H9 (cell line): ENCODE measurements around the gene ADAMTS17. TPM values are rescaled to one million over a fixed set of nuclear protein-coding genes. Genes with fewer than 3 reads are reported as not detected.

Experiments
- DNase-seq: peaks from one replicate; pipeline ENCODE4 v3.0.0-alpha.2; 2017
- H2AFZ ChIP-seq: one replicate; pipeline ENCODE4 v1.6.1; 2013; ENCODE audit warnings: mild to moderate bottlenecking, low read length, control low read depth, moderate library complexity
- H2AK5ac ChIP-seq: 2 replicates; pipeline ENCODE4 v1.6.1; 2013; ENCODE audit warnings: low read length, control low read depth, mixed read lengths; ENCODE audit not compliant: insufficient read length
- H2BK120ac ChIP-seq: one replicate; pipeline ENCODE4 v1.6.1; 2013; ENCODE audit warnings: low read depth, mild to moderate bottlenecking, low read length, control low read depth, inconsistent platforms; ENCODE audit not compliant: poor library complexity, severe bottlenecking
- H2BK12ac ChIP-seq: 2 replicates; pipeline ENCODE4 v1.6.1; 2013; ENCODE audit warnings: low read length, control low read depth, mixed read lengths, low read depth; ENCODE audit not compliant: insufficient read length
- H2BK15ac ChIP-seq: 2 replicates; pipeline ENCODE4 v1.6.1; 2013; ENCODE audit warnings: low read depth, low read length, control low read depth
- H2BK20ac ChIP-seq: one replicate; pipeline ENCODE4 v1.6.1; 2013; ENCODE audit warnings: low read depth, mild to moderate bottlenecking, low read length, control low read depth, inconsistent platforms; ENCODE audit not compliant: poor library complexity, severe bottlenecking
- H2BK5ac ChIP-seq: 2 replicates; pipeline ENCODE4 v1.6.1; 2013; ENCODE audit warnings: low read length, control low read depth, mixed read lengths; ENCODE audit not compliant: insufficient read length
- H3K14ac ChIP-seq: 2 replicates; pipeline ENCODE4 v1.6.1; 2013; ENCODE audit warnings: low read length, control low read depth; ENCODE audit not compliant: insufficient read depth
- H3K18ac ChIP-seq: 2 replicates; pipeline ENCODE4 v1.6.1; 2013; ENCODE audit warnings: low read depth, mild to moderate bottlenecking, mixed read lengths, low read length, control low read depth; ENCODE audit not compliant: insufficient read length
- H3K23ac ChIP-seq: 2 replicates; pipeline ENCODE4 v1.6.1; 2013; ENCODE audit warnings: low read length, control low read depth, mixed read lengths, low read depth; ENCODE audit not compliant: insufficient read length
- H3K23me2 ChIP-seq: 2 replicates; pipeline ENCODE4 v1.6.1; 2013; ENCODE audit warnings: low read depth, mild to moderate bottlenecking, mixed read lengths, low read length, control low read depth; ENCODE audit not compliant: insufficient read length, poor library complexity, severe bottlenecking
- H3K27ac ChIP-seq: 2 replicates; pipeline ENCODE4 v1.5.1; 2013; ENCODE audit warnings: low read length, control low read depth, mixed read lengths, low read depth; ENCODE audit not compliant: insufficient read length
- H3K27me3 ChIP-seq: 2 replicates; pipeline ENCODE4 v1.6.1; 2013; ENCODE audit warnings: low read length, control low read depth, inconsistent platforms; ENCODE audit not compliant: insufficient read depth
- H3K4ac ChIP-seq: 2 replicates; pipeline ENCODE4 v1.6.1; 2013; ENCODE audit warnings: low read depth, mild to moderate bottlenecking, control low read depth, inconsistent platforms, low read length, moderate library complexity
- H3K4me1 ChIP-seq: 2 replicates; pipeline ENCODE4 v1.6.1; 2013; ENCODE audit warnings: low read length, control low read depth, inconsistent platforms; ENCODE audit not compliant: insufficient read depth
- H3K4me2 ChIP-seq: 2 replicates; pipeline ENCODE4 v1.6.1; 2013; ENCODE audit warnings: low read length, control low read depth, mixed read lengths; ENCODE audit not compliant: insufficient read length, insufficient read depth
- H3K56ac ChIP-seq: 2 replicates; pipeline ENCODE4 v1.6.1; 2013; ENCODE audit warnings: low read depth, mild to moderate bottlenecking, mixed read lengths, low read length, control low read depth; ENCODE audit not compliant: insufficient read length
- H3K79me1 ChIP-seq: 2 replicates; pipeline ENCODE4 v1.6.1; 2013; ENCODE audit warnings: low read depth, mild to moderate bottlenecking, moderate library complexity, low read length, control low read depth, inconsistent platforms; ENCODE audit not compliant: insufficient read depth, poor library complexity, severe bottlenecking
- H3K79me2 ChIP-seq: 2 replicates; pipeline ENCODE4 v1.6.1; 2013; ENCODE audit warnings: low read length, control low read depth, inconsistent platforms; ENCODE audit not compliant: insufficient read depth
- H3K9ac ChIP-seq: 2 replicates; pipeline ENCODE4 v1.6.1; 2013; ENCODE audit warnings: low read length, control low read depth, mixed read lengths; ENCODE audit not compliant: insufficient read length; ENCODE audit errors: extremely low read depth
- H3K9me3 ChIP-seq: one replicate; pipeline ENCODE4 v1.6.1; 2013; ENCODE audit warnings: low read depth, low read length, inconsistent platforms; ENCODE audit not compliant: control insufficient read depth
- H3T11ph ChIP-seq: one replicate; pipeline ENCODE4 v1.6.1; 2013; ENCODE audit warnings: mild to moderate bottlenecking, low read length, control low read depth, inconsistent platforms
- H4K20me1 ChIP-seq: one replicate; pipeline ENCODE4 v1.6.1; 2013; ENCODE audit not compliant: control insufficient read depth, insufficient read length, insufficient read depth
- H4K5ac ChIP-seq: 2 replicates; pipeline ENCODE4 v1.6.1; 2013; ENCODE audit warnings: low read depth, mild to moderate bottlenecking, mixed read lengths, low read length, control low read depth; ENCODE audit not compliant: insufficient read length
- H4K8ac ChIP-seq: replicated peaks from 2 replicates; pipeline ENCODE4 v1.6.1; 2013; ENCODE audit warnings: low read length, control low read depth, mixed read lengths, low read depth; ENCODE audit not compliant: insufficient read length
- H4K91ac ChIP-seq: 2 replicates; pipeline ENCODE4 v1.6.1; 2013; ENCODE audit warnings: low read depth, mild to moderate bottlenecking, moderate library complexity, mixed read lengths, low read length, control low read depth; ENCODE audit not compliant: insufficient read length
- H3K27ac Mint-ChIP-seq, 3 experiments: 2 replicates in 2 of 3; 3 replicates in 1 of 3; pipeline ENCODE4 v1.8.0; 2020 to 2021; ENCODE audit warnings: mixed read lengths in 3 of 3, mild to moderate bottlenecking in 1 of 3, moderate library complexity in 1 of 3
- H3K27me3 Mint-ChIP-seq: 2 replicates; pipeline ENCODE4 v1.8.0; 2021; ENCODE audit warnings: low read depth, mild to moderate bottlenecking, moderate library complexity, mixed read lengths
- H3K36me3 Mint-ChIP-seq, 3 experiments: 2 replicates in 2 of 3; 3 replicates in 1 of 3; pipeline ENCODE4 v1.8.0; 2020 to 2021; ENCODE audit warnings: low read depth in 3 of 3, mixed read lengths in 3 of 3; ENCODE audit not compliant: insufficient read depth in 1 of 3
- H3K4me1 Mint-ChIP-seq, 2 experiments: 2 replicates each; pipeline ENCODE4 v1.8.0; 2020; ENCODE audit warnings: mixed read lengths in 2 of 2
- H3K4me3 Mint-ChIP-seq, 2 experiments: 2 replicates in 1 of 2; 3 replicates in 1 of 2; pipeline ENCODE4 v1.8.0; 2020 to 2021; ENCODE audit warnings: mild to moderate bottlenecking in 2 of 2, mixed read lengths in 2 of 2, moderate library complexity in 1 of 2
- H3K9me3 Mint-ChIP-seq, 2 experiments: 2 replicates in 1 of 2; 3 replicates in 1 of 2; pipeline ENCODE4 v1.8.0; 2020; ENCODE audit warnings: mild to moderate bottlenecking in 2 of 2, mixed read lengths in 2 of 2, moderate library complexity in 1 of 2
- CTCF ChIP-seq: fragments of 200-600 bp; sonication (generic); conservative IDR thresholded peaks from 3 replicates; pipeline ENCODE4 v1.8.0; 2021; ENCODE audit warnings: antibody characterized with exemption, mild to moderate bottlenecking
- WGBS: extraction: QIAGEN DNeasy Blood & Tissue Kit; methylation state at CpG from one replicate; pipeline ENCODE4 v1.1.7; 2013; ENCODE audit warnings: missing lambda C conversion rate, low lambda C conversion rate, mixed read lengths; ENCODE audit not compliant: insufficient read length; ENCODE audit errors: extremely low coverage; 5-methylcytosine and 5-hydroxymethylcytosine counted together
- total RNA-seq: library from RNA; stranded (reverse); gene quantifications from 2 replicates; pipeline ENCODE4 v1.2.1, GENCODE V29; 2021

Gene ADAMTS17
- total RNA-seq, 1 experiment from 2014 or later: 2.9 TPM

GRCh38 chr15:100175406-100176114, 166.2 kb downstream of the ADAMTS17 start:
- no CpG with 5 or more reads among the region's 12 CpGs for WGBS
- Histone ChIP-seq H3K4me2 (no peak overlapping the region), H3K14ac (no peak overlapping the region), H3K23ac (no peak overlapping the region), H2BK12ac (no peak overlapping the region), H3K79me1 (no peaks in the 10 kb centered on the region), H3K79me2 (no peaks in the 10 kb centered on the region), H2BK5ac (no peak overlapping the region), H3K56ac (no peak overlapping the region), H3K27ac (no peak overlapping the region), H3K9ac (no peak overlapping the region), H4K91ac (no peak overlapping the region), H3K4ac (no peak overlapping the region), H2BK20ac (no peak overlapping the region), H2BK120ac (no peak overlapping the region), H4K20me1 (no peaks in the 10 kb centered on the region), H3K9me3 (no peaks in the 10 kb centered on the region), H3K4me1 (no peaks in the 10 kb centered on the region), H2AFZ (no peak overlapping the region), H4K8ac (no peak overlapping the region), H3K27me3 (no peaks in the 10 kb centered on the region), H3K23me2 (no peaks in the 10 kb centered on the region), H2AK5ac (no peak overlapping the region), H4K5ac (no peak overlapping the region), H3K18ac (no peak overlapping the region), H2BK15ac (no peak overlapping the region), H3T11ph (no peak overlapping the region)
- no peak for TF ChIP-seq CTCF
- no peak for DNase-seq
- Mint-ChIP-seq H3K4me3 (no peak overlapping the region), H3K36me3 (peaks cover 0 to 5% (median 5%) of the 10 kb centered on the region in 3 experiments), H3K27me3 (no peaks in the 10 kb centered on the region), H3K9me3 (no peaks in the 10 kb centered on the region; a peak in 2 of 5 replicates), H3K4me1 (peaks cover 1 to 7% of the 10 kb centered on the region in 2 experiments), H3K27ac (no peak overlapping the region)
